Mucosa of descending colon (tissue), 3 donors: Measurements from ENCODE around the gene SPECC1L. TPM values are rescaled to one million over a fixed set of nuclear protein-coding genes. Genes with fewer than 3 reads are reported as not detected.
A peak's percentile ranks its signal among the peaks of the same experiment; 100 is the strongest.

Experiments
- ATAC-seq: fragments of 200-7000 bp; cut with Tn5 transposase; one replicate; pipeline ENCODE4 v1.9.1; 2020; ENCODE audit warnings: mild to moderate bottlenecking, moderate library complexity
- DNase-seq, 3 donors: peaks; one replicate each; pipeline ENCODE4 v3.0.0-alpha.2; 2020
- H3K36me3 ChIP-seq: fragments of 200-600 bp; one replicate; pipeline ENCODE4 v1.8.0; 2021; ENCODE audit warnings: low read depth, mild to moderate bottlenecking
- H3K4me1 ChIP-seq: fragments of 200-600 bp; one replicate; pipeline ENCODE4 v1.8.0; 2021; ENCODE audit warnings: low read depth, mild to moderate bottlenecking
- H3K4me3 ChIP-seq: fragments of 200-600 bp; one replicate; pipeline ENCODE4 v1.8.0; 2021; ENCODE audit warnings: mild to moderate bottlenecking
- H3K9me3 ChIP-seq: fragments of 200-600 bp; one replicate; pipeline ENCODE4 v1.8.0; 2021; ENCODE audit warnings: mild to moderate bottlenecking
- intact Hi-C, 2 donors: fragments of 100-400 bp; cut with DNase I in 1 of 2; cut with micrococcal nuclease in 1 of 2; formaldehyde crosslinking; loops; one replicate each; pipeline versions ENCODE4 v1.11.0 to v1.11.1; 2022; cut with DNase I, micrococcal nuclease
- total RNA-seq, 3 donors: library from RNA; stranded (reverse); fragmentation: NEBNext Ultra II Directional in 2 of 3; extraction: Animal tissue kit (Norgen Biotek cat#: 25700) in 2 of 3; gene quantifications; one replicate each; pipeline versions ENCODE4 v1.2.1 to v1.2.4, GENCODE V29; 2021 to 2023
- TF ChIP-seq, protein P1 (sequence below): fragments of 200-600 bp; IDR thresholded peaks from one replicate; pipeline ENCODE4 v1.8.0; 2022; ENCODE audit warnings: antibody characterized with exemption, mild to moderate bottlenecking
- donor health status: DM: no; HTN: no; CAD: no; lungs with moderate emphysema.
- donor health status: DM: no; HTN: no; CAD: no.
- donor health status: DM: no; HTN: yes; CAD: no.

The SPECC1L gene
- total RNA-seq, 3 donors from 2014 or later = 78.7 to 116 (median 105) TPM

GRCh38 chr22:24440718-24441405 lies 170.2 kb downstream of the SPECC1L start:
- ATAC-seq (no peak), DNase-seq (peak in 1 of 3 donors; percentile 48)
- intact Hi-C loops = no loop called here
- H3K9me3 ChIP-seq = no peaks in the 10 kb centered on the region
- H3K4me3 ChIP-seq = no peak overlapping the region
- no peaks in the 10 kb centered on the region for H3K4me1 ChIP-seq
- H3K36me3 ChIP-seq = no peaks in the 10 kb centered on the region
- TF ChIP-seq, protein P1, sequence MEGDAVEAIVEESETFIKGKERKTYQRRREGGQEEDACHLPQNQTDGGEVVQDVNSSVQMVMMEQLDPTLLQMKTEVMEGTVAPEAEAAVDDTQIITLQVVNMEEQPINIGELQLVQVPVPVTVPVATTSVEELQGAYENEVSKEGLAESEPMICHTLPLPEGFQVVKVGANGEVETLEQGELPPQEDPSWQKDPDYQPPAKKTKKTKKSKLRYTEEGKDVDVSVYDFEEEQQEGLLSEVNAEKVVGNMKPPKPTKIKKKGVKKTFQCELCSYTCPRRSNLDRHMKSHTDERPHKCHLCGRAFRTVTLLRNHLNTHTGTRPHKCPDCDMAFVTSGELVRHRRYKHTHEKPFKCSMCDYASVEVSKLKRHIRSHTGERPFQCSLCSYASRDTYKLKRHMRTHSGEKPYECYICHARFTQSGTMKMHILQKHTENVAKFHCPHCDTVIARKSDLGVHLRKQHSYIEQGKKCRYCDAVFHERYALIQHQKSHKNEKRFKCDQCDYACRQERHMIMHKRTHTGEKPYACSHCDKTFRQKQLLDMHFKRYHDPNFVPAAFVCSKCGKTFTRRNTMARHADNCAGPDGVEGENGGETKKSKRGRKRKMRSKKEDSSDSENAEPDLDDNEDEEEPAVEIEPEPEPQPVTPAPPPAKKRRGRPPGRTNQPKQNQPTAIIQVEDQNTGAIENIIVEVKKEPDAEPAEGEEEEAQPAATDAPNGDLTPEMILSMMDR = no peak

DNA sequence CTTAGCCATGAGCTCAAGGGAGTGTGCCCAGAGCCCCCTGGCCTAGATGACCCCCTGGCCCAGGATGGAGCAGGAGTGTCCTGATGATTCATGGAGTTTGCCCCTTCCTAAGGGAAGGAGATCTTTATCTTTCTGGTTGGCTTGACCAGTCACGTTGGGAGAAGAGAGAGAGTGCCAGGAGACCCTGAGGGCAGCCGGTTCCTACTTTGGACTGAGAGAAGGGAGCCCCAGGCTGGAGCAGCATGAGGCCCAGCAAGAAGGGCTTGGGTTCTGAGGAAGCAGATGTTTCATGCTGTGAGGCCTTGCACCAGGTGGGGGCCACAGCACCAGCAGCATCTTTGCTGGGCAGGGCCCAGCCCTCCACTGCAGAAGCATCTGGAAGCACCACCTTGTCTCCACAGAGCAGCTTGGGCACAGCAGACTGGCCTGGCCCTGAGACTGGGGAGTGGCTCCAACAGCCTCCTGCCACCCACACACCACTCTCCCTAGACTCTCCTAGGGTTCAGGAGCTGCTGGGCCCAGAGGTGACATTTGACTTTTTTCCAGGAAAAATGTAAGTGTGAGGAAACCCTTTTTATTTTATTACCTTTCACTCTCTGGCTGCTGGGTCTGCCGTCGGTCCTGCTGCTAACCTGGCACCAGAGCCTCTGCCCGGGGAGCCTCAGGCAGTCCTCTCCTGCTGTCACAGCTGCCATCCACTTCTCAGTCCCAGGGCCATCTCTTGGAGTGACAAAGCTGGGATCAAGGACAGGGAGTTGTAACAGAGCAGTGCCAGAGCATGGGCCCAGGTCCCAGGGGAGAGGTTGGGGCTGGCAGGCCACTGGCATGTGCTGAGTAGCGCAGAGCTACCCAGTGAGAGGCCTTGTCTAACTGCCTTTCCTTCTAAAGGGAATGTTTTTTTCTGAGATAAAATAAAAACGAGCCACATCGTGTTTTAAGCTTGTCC lies 171.0 kb downstream of the SPECC1L start:
- ATAC-seq (no peak), DNase-seq (no peak)
- Histone ChIP-seq H3K36me3 (no peaks in the 10 kb centered on the region), H3K9me3 (no peaks in the 10 kb centered on the region), H3K4me1 (no peaks in the 10 kb centered on the region), H3K4me3 (no peak overlapping the region)
- intact Hi-C loops = no loop called here
- TF ChIP-seq, protein P1 = no peak

GRCh38 chr22:24442352-24442744 lies 171.7 kb downstream of the SPECC1L start:
- intact Hi-C loops = no loop called here
- DNase-seq = no peak
- no peak overlapping the region for H3K4me3 ChIP-seq

GRCh38 chr22:24443668-24444067 lies 173.0 kb downstream of the SPECC1L start:
- H3K9me3 ChIP-seq = no peaks in the 10 kb centered on the region
- no peaks in the 10 kb centered on the region for H3K36me3 ChIP-seq
- DNase-seq (no peak), ATAC-seq (no peak)
- no peaks in the 10 kb centered on the region for H3K4me1 ChIP-seq
- intact Hi-C loops = no loop called here
- no peak overlapping the region for H3K4me3 ChIP-seq
- TF ChIP-seq, protein P1 = no peak

More at GRCh38 chr22:24442352-24442744, 171.7 kb downstream of the SPECC1L start:
- no peak for ATAC-seq
- TF ChIP-seq, protein P1 = no peak
- Histone ChIP-seq H3K9me3 (no peaks in the 10 kb centered on the region), H3K4me1 (no peaks in the 10 kb centered on the region), H3K36me3 (no peaks in the 10 kb centered on the region)

GRCh38 chr22:24444251-24444650 lies 173.6 kb downstream of the SPECC1L start:
- Histone ChIP-seq H3K4me1 (no peaks in the 10 kb centered on the region), H3K9me3 (no peaks in the 10 kb centered on the region), H3K4me3 (no peak overlapping the region), H3K36me3 (no peaks in the 10 kb centered on the region)
- TF ChIP-seq, protein P1 = no peak
- no peak for ATAC-seq
- no peak for DNase-seq
- intact Hi-C loops = no loop called here
